Effector CD4-positive, alpha-beta T cell (primary cell): ENCODE results near the gene RASL12.
"Not testable (repeated sequence)": the region's sequence is repeated elsewhere in the genome, so short reads cannot be mapped to it uniquely, and the experiment has no call there.

Experiments
- DNase-seq: peaks from one replicate; pipeline ENCODE4 v3.0.0-alpha.2; 2020

RASL12 gene

GRCh38 chr15:65020419-65020818, 47.4 kb downstream of the RASL12 start:
- no peak for DNase-seq

- not testable (repeated sequence) for DNase-seq
Measured at GRCh38 chr15:65011198-65011597, 56.6 kb downstream of the RASL12 start.

- no peak for DNase-seq
Measured at GRCh38 chr15:65008983-65009382, 58.8 kb downstream of the RASL12 start.

GRCh38 chr15:65006876-65007275, 60.9 kb downstream of the RASL12 start:
- no peak for DNase-seq

- DNase-seq: no peak
Measured at GRCh38 chr15:65004993-65005392, 62.8 kb downstream of the RASL12 start.
